GM12875 (cell line): Measurements from ENCODE around the gene CARD14.

Experiments
- H3K4me3 ChIP-seq: one replicate; pipeline ENCODE4 v1.5.1; 2011; ENCODE audit warnings: low read depth, low read length, control low read depth
- CTCF ChIP-seq: IDR thresholded peaks from 2 replicates; pipeline ENCODE4 v1.5.1; 2011; ENCODE audit warnings: low read depth, mild to moderate bottlenecking, control low read depth, inconsistent platforms, low read length, moderate library complexity, borderline replicate concordance; ENCODE audit not compliant: insufficient read depth

Gene CARD14

GRCh38 chr17:80141463-80142165 is 28.2 kb upstream of the CARD14 start:
- no peak overlapping the region for H3K4me3 ChIP-seq
- TF ChIP-seq CTCF: no peak

GRCh38 chr17:80142929-80143328 is 26.9 kb upstream of the CARD14 start:
- H3K4me3 ChIP-seq: no peak overlapping the region
- TF ChIP-seq CTCF: no peak

GRCh38 chr17:80145076-80146075 is 24.5 kb upstream of the CARD14 start:
- H3K4me3 ChIP-seq: peak overlapping the region; percentile 89
- no peak for TF ChIP-seq CTCF

GRCh38 chr17:80146121-80147034 is 23.5 kb upstream of the CARD14 start:
- no peak for TF ChIP-seq CTCF

GRCh38 chr17:80147035-80147822 is 22.6 kb upstream of the CARD14 start, which contains the start of gene EIF4A3:
Gene EIF4A3, minus strand, starts transcription at chr17:80147128. Its CDS starts 167 bp downstream, at chr17:80146961.
- TF ChIP-seq CTCF: no peak
- H3K4me3 ChIP-seq: peak within 1 kb of the TSS; percentile 89

More at GRCh38 chr17:80146121-80147034, 23.5 kb upstream of the CARD14 start:
- peak overlapping the region; percentile 89 for H3K4me3 ChIP-seq

GRCh38 chr17:80151333-80151732 is 18.5 kb upstream of the CARD14 start:
- TF ChIP-seq CTCF: no peak
- no peak overlapping the region for H3K4me3 ChIP-seq
